Liver (tissue), 9 donors: ENCODE data around the gene MICAL3. TPM values are rescaled to one million over a fixed set of nuclear protein-coding genes. Genes with fewer than 3 reads are reported as not detected.
A peak's percentile ranks its signal among the peaks of the same experiment; 100 is the strongest.

ENCODE experiments used
- DNase-seq: peaks from one replicate; pipeline ENCODE4 v3.0.0-alpha.2; 2017; ENCODE audit warnings: low spot score
- H3K27ac ChIP-seq, 2 donors: one replicate each; pipeline ENCODE4 v1.7.0; 2013; ENCODE audit warnings: inconsistent platforms in 2 of 2, low read length in 2 of 2, control low read depth in 1 of 2, low read depth in 1 of 2, mild to moderate bottlenecking in 1 of 2
- H3K27me3 ChIP-seq, 4 donors: one replicate each; pipeline versions ENCODE4 v1.6.1 to v1.7.0; 2013; ENCODE audit warnings: low read length in 3 of 4, inconsistent platforms in 1 of 4, mild to moderate bottlenecking in 1 of 4, moderate library complexity in 1 of 4; ENCODE audit not compliant: control insufficient read depth in 4 of 4, insufficient read depth in 4 of 4
- H3K36me3 ChIP-seq, 4 donors: one replicate each; pipeline versions ENCODE4 v1.6.1 to v1.7.0; 2013; ENCODE audit warnings: low read length in 3 of 4, mild to moderate bottlenecking in 3 of 4, low read depth in 1 of 4, moderate library complexity in 1 of 4; ENCODE audit not compliant: control insufficient read depth in 4 of 4, insufficient read depth in 3 of 4
- H3K4me1 ChIP-seq, 4 donors: one replicate each; pipeline versions ENCODE4 v1.6.1 to v1.7.0; 2013; ENCODE audit warnings: low read length in 3 of 4, mild to moderate bottlenecking in 3 of 4, moderate library complexity in 1 of 4; ENCODE audit not compliant: control insufficient read depth in 4 of 4, insufficient read depth in 4 of 4
- H3K4me3 ChIP-seq, 3 donors: one replicate each; pipeline versions ENCODE4 v1.6.1 to v1.7.0; 2013; ENCODE audit warnings: low read length in 3 of 3, control low read depth in 1 of 3, low read depth in 1 of 3, mild to moderate bottlenecking in 1 of 3
- H3K9ac ChIP-seq, 2 donors: one replicate each; pipeline ENCODE4 v1.7.0; 2013; ENCODE audit warnings: low read length in 2 of 2, mild to moderate bottlenecking in 2 of 2, moderate library complexity in 2 of 2, control low read depth in 1 of 2, low read depth in 1 of 2
- H3K9me3 ChIP-seq, 4 donors: one replicate each; pipeline versions ENCODE4 v1.6.1 to v1.7.0; 2013; ENCODE audit warnings: low read length in 3 of 4; ENCODE audit not compliant: control insufficient read depth in 4 of 4
- EGR1 ChIP-seq, 2 donors: IDR thresholded peaks; 2 replicates each; pipeline ENCODE4 v1.6.1; 2016 to 2018; ENCODE audit warnings: antibody characterized with exemption in 2 of 2, low read depth in 2 of 2
- FOXA1 ChIP-seq: IDR thresholded peaks from 2 replicates; pipeline ENCODE4 v1.6.1; 2016; ENCODE audit warnings: antibody characterized with exemption
- HNF4G ChIP-seq: IDR thresholded peaks from 2 replicates; pipeline ENCODE4 v1.6.1; 2016; ENCODE audit warnings: antibody characterized with exemption
- RAD21 ChIP-seq, 2 donors: IDR thresholded peaks; 2 replicates each; pipeline ENCODE4 v1.6.1; 2016; ENCODE audit warnings: antibody characterized with exemption in 2 of 2, mild to moderate bottlenecking in 2 of 2
- RXRA ChIP-seq, 2 donors: IDR thresholded peaks; 2 replicates each; pipeline ENCODE4 v1.6.1; 2017 to 2018; ENCODE audit warnings: antibody characterized with exemption in 2 of 2, mild to moderate bottlenecking in 1 of 2
- SP1 ChIP-seq: IDR thresholded peaks from 2 replicates; pipeline ENCODE4 v1.6.1; 2018; ENCODE audit warnings: antibody characterized with exemption, mild to moderate bottlenecking
- YY1 ChIP-seq: IDR thresholded peaks from 2 replicates; pipeline ENCODE4 v1.6.1; 2016; ENCODE audit warnings: antibody characterized with exemption, mild to moderate bottlenecking
- WGBS: extraction: QIAGEN DNeasy Blood & Tissue Kit; methylation state at CpG from one replicate; pipeline ENCODE4 v1.1.7; 2013; 5-methylcytosine and 5-hydroxymethylcytosine counted together
- polyA plus RNA-seq, 2 donors: library from polyadenylated mRNA; stranded (reverse) in 1 of 2; unstranded in 1 of 2; fragments of 200-250 nt in 1 of 2; fragments of >200 nt in 1 of 2; fragmentation: Nextera tagmentation in 1 of 2; extraction: Ambion mirVana in 1 of 2; gene quantifications; one replicate each; pipeline versions ENCODE4 v1.2.1 to v1.2.3, GENCODE V29; 2013 to 2015
- total RNA-seq, 2 donors: library from RNA; depleted of rRNA; stranded (reverse); fragments of >200 nt; gene quantifications; one replicate each; pipeline ENCODE4 v1.2.3, GENCODE V29; 2014
- TF ChIP-seq, protein P1 (sequence below): IDR thresholded peaks from 2 replicates; pipeline ENCODE4 v1.6.1; 2016; ENCODE audit warnings: antibody characterized with exemption
- TF ChIP-seq, protein P2 (sequence below): fragments of 150-350 bp; IDR thresholded peaks from 2 replicates; pipeline ENCODE4 v1.5.1; 2017; ENCODE audit warnings: improper control_type of control experiment, low read depth, low read length; ENCODE audit not compliant: missing input control
- TF ChIP-seq, protein P3 (sequence below): IDR thresholded peaks from 2 replicates; pipeline ENCODE4 v1.6.1; 2016; ENCODE audit warnings: antibody characterized with exemption
- TF ChIP-seq, protein P4 (sequence below): IDR thresholded peaks from 2 replicates; pipeline ENCODE4 v1.6.1; 2016; ENCODE audit warnings: antibody characterized with exemption, mild to moderate bottlenecking
- donor health status: healthy.
- donor health status: healthy.
- donor health status: healthy.
- donor health status: healthy.
- donor health status: healthy.

Gene MICAL3
- total and polyA plus RNA-seq, 4 donors = 6.4 to 38.4 (median 23.4) TPM

DNA sequence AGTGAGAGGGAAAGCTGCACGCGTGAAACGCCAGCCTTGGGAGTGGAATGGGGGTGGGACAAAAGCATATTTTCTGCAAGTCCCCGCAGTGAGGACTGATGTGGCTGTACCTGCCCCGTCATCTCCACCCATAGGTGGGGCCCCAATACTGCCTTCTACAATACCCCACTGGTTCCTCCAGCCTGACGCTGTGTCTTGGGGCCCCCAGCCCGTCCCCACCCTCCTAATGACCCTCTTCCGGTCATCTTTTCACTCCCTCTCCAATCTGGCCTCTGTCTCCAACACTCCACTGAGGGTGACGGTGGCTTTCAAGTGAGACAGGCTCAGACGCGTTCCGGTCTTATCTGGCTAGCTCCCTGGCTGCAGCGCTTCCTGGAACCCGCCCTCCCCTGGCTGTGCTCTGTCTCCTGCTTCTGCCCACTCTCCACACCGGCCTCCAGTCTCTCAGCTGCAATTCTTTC is 104.2 kb downstream of the MICAL3 start:
- H3K27ac ChIP-seq = no peak overlapping the region
- H3K4me3 ChIP-seq = no peak overlapping the region
- H3K36me3 ChIP-seq = no peaks in the 10 kb centered on the region
- H3K4me1 ChIP-seq = peaks cover 21 to 40% (median 28%) of the 10 kb centered on the region in 4 donors
- TF ChIP-seq RXRA (IDR thresholded peaks at IDR 0.05) (no peak), HNF4G (no peak), RAD21 (IDR thresholded peaks at IDR 0.05) (peak in 1 of 2 donors; percentile 12)
- TF ChIP-seq, protein P1, sequence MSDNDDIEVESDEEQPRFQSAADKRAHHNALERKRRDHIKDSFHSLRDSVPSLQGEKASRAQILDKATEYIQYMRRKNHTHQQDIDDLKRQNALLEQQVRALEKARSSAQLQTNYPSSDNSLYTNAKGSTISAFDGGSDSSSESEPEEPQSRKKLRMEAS = no peak
- TF ChIP-seq, protein P2, sequence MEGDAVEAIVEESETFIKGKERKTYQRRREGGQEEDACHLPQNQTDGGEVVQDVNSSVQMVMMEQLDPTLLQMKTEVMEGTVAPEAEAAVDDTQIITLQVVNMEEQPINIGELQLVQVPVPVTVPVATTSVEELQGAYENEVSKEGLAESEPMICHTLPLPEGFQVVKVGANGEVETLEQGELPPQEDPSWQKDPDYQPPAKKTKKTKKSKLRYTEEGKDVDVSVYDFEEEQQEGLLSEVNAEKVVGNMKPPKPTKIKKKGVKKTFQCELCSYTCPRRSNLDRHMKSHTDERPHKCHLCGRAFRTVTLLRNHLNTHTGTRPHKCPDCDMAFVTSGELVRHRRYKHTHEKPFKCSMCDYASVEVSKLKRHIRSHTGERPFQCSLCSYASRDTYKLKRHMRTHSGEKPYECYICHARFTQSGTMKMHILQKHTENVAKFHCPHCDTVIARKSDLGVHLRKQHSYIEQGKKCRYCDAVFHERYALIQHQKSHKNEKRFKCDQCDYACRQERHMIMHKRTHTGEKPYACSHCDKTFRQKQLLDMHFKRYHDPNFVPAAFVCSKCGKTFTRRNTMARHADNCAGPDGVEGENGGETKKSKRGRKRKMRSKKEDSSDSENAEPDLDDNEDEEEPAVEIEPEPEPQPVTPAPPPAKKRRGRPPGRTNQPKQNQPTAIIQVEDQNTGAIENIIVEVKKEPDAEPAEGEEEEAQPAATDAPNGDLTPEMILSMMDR = no peak
- H3K9me3 ChIP-seq = no peaks in the 10 kb centered on the region
- H3K27me3 ChIP-seq = no peaks in the 10 kb centered on the region
- WGBS = 61% methylated on average over 15 of the region's 15 CpGs
- DNase-seq = peak; percentile 73
- H3K9ac ChIP-seq = no peak overlapping the region

DNA sequence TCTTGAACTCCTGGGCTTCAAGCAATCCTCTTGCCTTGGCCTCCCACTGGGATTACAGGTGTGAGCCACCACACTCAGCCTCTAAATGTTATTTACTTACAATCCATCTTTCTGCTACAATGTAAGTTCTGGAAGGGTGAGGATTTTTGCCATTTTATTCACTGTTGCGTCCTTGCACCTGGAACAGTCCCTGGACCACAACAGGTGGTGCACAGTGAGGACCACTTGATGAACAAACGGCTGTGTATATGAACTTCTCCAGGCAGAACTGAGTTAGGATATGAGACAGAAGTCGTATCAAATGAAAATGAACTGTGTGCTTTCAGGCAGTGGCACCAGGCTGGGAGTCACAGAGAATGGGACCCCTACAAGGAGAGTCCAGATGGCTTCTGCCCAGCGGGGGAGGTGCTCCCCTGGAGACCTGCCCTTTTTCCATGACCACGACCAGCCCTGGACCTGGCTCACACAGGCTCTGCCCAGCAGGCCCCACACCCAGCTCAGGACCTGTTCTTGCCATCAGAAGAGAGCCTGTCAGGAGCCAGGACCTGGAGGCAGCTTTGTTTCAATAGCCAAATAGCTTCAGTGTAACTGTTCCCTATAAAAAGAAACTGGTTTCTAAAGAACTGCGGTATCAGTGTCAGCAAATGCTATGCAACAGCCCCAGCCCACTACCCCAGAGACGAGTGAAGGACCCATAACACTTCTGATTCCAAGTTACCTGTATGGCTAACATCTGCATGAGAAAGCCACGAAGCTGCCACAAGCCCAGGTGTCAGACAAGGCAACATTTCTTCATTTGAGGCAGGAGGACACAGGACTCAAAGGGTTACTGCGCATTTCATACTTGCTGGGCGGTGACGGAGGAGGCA is 104.9 kb downstream of the MICAL3 start:
- peaks cover 16 to 33% (median 22%) of the 10 kb centered on the region in 4 donors for H3K4me1 ChIP-seq
- TF ChIP-seq, protein P3, sequence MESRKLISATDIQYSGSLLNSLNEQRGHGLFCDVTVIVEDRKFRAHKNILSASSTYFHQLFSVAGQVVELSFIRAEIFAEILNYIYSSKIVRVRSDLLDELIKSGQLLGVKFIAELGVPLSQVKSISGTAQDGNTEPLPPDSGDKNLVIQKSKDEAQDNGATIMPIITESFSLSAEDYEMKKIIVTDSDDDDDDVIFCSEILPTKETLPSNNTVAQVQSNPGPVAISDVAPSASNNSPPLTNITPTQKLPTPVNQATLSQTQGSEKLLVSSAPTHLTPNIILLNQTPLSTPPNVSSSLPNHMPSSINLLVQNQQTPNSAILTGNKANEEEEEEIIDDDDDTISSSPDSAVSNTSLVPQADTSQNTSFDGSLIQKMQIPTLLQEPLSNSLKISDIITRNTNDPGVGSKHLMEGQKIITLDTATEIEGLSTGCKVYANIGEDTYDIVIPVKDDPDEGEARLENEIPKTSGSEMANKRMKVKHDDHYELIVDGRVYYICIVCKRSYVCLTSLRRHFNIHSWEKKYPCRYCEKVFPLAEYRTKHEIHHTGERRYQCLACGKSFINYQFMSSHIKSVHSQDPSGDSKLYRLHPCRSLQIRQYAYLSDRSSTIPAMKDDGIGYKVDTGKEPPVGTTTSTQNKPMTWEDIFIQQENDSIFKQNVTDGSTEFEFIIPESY = no peak
- TF ChIP-seq SP1 = no peak
- no peak for TF ChIP-seq EGR1 (IDR thresholded peaks at IDR 0.05; ENCODE audit: low read depth in 2 of 2)
- no peak for TF ChIP-seq RXRA (IDR thresholded peaks at IDR 0.05)
- TF ChIP-seq YY1 = no peak
- no peak for TF ChIP-seq HNF4G
- TF ChIP-seq FOXA1 = no peak
- TF ChIP-seq, protein P4, sequence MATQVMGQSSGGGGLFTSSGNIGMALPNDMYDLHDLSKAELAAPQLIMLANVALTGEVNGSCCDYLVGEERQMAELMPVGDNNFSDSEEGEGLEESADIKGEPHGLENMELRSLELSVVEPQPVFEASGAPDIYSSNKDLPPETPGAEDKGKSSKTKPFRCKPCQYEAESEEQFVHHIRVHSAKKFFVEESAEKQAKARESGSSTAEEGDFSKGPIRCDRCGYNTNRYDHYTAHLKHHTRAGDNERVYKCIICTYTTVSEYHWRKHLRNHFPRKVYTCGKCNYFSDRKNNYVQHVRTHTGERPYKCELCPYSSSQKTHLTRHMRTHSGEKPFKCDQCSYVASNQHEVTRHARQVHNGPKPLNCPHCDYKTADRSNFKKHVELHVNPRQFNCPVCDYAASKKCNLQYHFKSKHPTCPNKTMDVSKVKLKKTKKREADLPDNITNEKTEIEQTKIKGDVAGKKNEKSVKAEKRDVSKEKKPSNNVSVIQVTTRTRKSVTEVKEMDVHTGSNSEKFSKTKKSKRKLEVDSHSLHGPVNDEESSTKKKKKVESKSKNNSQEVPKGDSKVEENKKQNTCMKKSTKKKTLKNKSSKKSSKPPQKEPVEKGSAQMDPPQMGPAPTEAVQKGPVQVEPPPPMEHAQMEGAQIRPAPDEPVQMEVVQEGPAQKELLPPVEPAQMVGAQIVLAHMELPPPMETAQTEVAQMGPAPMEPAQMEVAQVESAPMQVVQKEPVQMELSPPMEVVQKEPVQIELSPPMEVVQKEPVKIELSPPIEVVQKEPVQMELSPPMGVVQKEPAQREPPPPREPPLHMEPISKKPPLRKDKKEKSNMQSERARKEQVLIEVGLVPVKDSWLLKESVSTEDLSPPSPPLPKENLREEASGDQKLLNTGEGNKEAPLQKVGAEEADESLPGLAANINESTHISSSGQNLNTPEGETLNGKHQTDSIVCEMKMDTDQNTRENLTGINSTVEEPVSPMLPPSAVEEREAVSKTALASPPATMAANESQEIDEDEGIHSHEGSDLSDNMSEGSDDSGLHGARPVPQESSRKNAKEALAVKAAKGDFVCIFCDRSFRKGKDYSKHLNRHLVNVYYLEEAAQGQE = no peak
- no peak overlapping the region for H3K27ac ChIP-seq
- 81% methylated on average over 11 of the region's 11 CpGs for WGBS
- H3K36me3 ChIP-seq = no peaks in the 10 kb centered on the region
- H3K27me3 ChIP-seq = no peaks in the 10 kb centered on the region
- no peak overlapping the region for H3K9ac ChIP-seq
- H3K9me3 ChIP-seq = no peaks in the 10 kb centered on the region
- no peak for DNase-seq
- H3K4me3 ChIP-seq = no peak overlapping the region
